Epithelial cell of esophagus (primary cell): Measurements from ENCODE around the gene PSMC3.

Experiments
- DNase-seq: peaks from one replicate; pipeline ENCODE4 v3.0.0; 2010; ENCODE audit warnings: low read depth
- H3K4me3 ChIP-seq: 2 replicates; pipeline ENCODE4 v1.5.1; 2011; ENCODE audit warnings: mild to moderate bottlenecking, low read length, control low read depth
- TF ChIP-seq, protein P1 (sequence below): IDR thresholded peaks from 2 replicates; pipeline ENCODE4 v1.5.1; 2011; ENCODE audit warnings: low read depth, mild to moderate bottlenecking, low read length, control low read depth, inconsistent platforms; ENCODE audit not compliant: insufficient read depth; ENCODE audit errors: missing control alignments

Gene PSMC3

DNA sequence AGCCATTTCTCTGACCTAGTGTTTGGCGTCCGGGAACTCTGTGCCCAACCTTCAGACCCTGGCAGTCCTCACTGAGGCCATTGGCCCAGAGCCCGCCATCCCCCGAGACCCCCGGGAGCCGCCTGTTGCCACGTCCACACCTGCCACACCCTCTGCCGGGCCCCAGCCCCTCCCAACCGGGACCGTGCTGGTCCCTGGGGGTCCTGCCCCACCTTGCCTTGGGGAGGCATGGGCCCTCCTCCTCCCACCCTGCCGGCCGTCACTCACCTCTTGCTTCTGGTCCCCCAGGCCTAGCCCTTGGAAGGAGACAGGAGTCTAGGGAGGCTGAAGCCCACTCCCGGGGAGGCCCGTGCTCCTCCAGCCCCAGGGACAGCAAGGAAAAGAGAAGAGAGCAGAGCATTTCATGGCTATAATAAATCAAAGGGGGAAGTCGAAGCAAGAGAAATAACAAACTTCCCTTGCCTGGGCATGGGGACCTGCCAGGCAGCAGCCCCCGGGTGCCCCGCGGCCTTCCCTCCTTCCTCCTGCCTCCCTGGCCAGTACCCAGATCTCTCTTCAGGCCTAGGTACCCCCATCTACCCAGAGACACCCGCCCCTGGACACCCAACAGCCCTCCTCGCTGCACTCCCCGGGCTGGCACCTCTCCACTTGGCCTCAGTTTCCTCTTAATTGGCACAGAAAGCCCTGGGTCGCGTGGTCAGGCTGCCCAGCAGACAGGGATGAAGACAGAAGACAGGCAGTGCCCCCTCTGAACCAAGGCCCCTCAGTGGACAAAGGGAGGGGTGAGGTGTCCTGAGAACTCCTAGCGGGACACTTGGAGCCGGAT lies 30.8 kb downstream of the PSMC3 start:
- H3K4me3 ChIP-seq = no peak overlapping the region
- TF ChIP-seq, protein P1, sequence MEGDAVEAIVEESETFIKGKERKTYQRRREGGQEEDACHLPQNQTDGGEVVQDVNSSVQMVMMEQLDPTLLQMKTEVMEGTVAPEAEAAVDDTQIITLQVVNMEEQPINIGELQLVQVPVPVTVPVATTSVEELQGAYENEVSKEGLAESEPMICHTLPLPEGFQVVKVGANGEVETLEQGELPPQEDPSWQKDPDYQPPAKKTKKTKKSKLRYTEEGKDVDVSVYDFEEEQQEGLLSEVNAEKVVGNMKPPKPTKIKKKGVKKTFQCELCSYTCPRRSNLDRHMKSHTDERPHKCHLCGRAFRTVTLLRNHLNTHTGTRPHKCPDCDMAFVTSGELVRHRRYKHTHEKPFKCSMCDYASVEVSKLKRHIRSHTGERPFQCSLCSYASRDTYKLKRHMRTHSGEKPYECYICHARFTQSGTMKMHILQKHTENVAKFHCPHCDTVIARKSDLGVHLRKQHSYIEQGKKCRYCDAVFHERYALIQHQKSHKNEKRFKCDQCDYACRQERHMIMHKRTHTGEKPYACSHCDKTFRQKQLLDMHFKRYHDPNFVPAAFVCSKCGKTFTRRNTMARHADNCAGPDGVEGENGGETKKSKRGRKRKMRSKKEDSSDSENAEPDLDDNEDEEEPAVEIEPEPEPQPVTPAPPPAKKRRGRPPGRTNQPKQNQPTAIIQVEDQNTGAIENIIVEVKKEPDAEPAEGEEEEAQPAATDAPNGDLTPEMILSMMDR = no peak
- DNase-seq = no peak

DNA sequence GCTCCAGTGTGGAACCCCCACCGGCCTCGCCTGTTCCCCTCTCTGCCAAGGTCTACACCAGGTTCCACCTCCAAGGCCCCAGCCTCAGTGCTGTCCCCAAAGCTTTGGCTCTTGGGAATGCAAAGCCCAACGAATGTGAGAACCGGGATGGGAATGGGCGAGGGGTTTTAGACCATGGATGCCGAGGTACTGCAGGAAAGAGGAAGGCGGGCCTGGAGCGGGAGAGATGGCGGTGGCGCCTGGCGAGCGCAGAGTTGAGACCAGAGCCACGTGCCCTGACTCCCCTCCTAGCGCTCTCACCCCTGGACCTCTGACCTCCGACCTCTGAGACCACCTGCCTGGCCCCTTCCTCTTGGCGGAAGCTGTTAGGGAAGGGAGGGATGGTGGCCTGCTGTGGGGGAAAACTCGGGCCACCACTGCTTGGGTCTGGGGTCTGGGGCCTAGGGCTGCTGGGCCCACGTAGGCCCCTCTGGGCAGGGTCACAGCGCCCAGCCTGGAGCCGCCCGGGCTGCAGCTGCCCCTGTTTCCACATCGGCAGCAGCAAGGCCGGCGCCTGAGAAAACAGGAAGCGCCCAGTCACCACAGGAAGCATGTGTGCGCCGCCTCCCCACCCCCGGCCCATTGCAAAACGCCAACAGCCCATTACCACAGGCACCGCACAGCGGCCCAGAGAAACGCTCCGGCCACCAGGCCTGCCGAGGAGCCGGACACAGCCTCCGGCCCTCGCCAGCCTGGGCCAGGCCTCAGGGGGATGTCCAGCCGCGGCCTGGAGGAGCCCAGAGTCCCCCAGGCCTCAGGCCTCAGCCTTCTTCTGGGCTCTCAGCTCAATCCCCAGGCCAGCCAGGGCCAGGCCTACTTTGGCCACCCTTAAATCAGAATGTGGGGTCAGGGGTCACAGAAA lies 31.7 kb downstream of the PSMC3 start:
- H3K4me3 ChIP-seq = no peak overlapping the region
- no peak for DNase-seq
- TF ChIP-seq, protein P1 = no peak

DNA sequence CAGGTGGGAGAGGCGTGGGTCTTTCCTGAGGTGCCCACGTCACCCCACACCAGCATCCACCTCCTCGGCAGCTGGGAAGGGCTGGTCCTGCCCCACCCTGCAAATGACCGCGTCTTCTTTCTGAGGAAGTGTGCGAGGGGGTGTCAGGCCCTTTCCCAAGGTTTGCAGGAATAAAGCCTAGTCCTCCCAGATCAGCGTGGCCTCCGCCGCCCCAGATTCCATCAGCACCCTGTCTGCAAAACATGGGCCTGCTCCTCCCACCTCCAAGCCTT lies 32.3 kb downstream of the PSMC3 start:
- no peak for DNase-seq
- H3K4me3 ChIP-seq = no peak overlapping the region
- TF ChIP-seq, protein P1 = no peak

DNA sequence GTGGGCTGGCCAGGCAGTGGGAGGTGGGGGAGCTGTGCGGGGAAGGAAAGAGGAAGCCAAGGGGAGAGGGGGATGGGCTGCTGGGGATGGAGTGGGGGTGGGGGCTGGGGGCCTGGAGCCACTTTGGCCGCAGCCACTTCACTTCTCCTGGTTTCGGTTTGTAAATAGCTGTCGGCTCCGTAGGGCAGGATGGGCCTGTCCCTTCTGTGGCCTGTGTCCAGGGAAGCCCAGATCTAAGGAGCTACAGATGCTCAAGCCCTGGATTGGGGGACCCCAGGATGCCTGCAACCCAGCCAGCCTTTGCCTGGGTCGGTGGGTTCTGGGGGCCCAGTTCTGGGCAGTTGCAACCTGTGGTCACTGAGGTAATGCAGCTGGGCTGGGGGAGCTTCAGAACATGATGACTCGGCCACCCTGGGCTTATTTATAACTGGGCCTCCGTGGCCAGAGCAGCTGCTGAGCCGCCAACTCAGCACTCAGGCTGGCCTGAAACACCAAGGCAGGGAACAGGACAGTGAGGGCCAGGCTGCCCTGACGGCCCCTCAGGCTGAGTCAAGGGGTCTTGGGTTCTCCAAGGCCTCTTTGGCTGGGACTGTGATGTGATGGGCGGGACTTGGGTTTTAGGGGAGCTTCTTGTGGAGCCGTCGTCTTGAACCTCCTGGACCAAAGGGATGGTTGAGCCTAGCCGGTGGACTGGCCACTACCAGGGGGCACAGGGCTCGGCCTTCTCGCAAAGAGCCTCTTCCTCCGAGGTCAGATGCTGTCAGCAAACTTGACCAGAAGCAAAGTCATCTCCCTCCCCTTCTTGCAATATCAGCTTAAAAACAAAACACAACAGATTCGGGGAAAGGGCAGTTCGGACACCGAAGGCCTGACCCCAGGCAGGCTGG lies 32.8 kb downstream of the PSMC3 start:
- no peak for DNase-seq
- TF ChIP-seq, protein P1 = no peak
- H3K4me3 ChIP-seq = no peak overlapping the region

- TF ChIP-seq, protein P1 = no peak
- no peak for DNase-seq
- no peak overlapping the region for H3K4me3 ChIP-seq
Measured at GRCh38 chr11:47392546-47393162, 33.6 kb downstream of the PSMC3 start.

- no peak overlapping the region for H3K4me3 ChIP-seq
- no peak for DNase-seq
- TF ChIP-seq, protein P1 = no peak
Measured at GRCh38 chr11:47391711-47392432, 34.4 kb downstream of the PSMC3 start.
